OCI-LY1 (cell line): ENCODE measurements around the gene TMPRSS13.

Experiments
- H2AFZ ChIP-seq: fragments of 200-600 bp; sonication (generic), shearing (Covaris generic); 2 replicates; pipeline ENCODE4 v1.6.0; 2014; ENCODE audit warnings: antibody characterized with exemption, mild to moderate bottlenecking, low read length
- H3F3A ChIP-seq: fragments of 200-600 bp; sonication (generic), shearing (Covaris generic); 2 replicates; pipeline ENCODE4 v1.6.0; 2014; ENCODE audit warnings: mild to moderate bottlenecking, antibody characterized with exemption, low read length, moderate library complexity; ENCODE audit not compliant: insufficient read depth
- H3K27ac ChIP-seq: fragments of 200-600 bp; sonication (generic); 2 replicates; pipeline ENCODE4 v1.5.1; 2014; ENCODE audit warnings: low read length, mixed run types, mild to moderate bottlenecking, low read depth; ENCODE audit not compliant: poor library complexity, severe bottlenecking
- H3K27me3 ChIP-seq: fragments of 200-600 bp; sonication (generic); 2 replicates; pipeline ENCODE4 v1.6.0; 2014; ENCODE audit warnings: antibody characterized with exemption, mild to moderate bottlenecking, low read length, moderate library complexity; ENCODE audit not compliant: insufficient read depth
- H3K36me3 ChIP-seq: fragments of 200-600 bp; sonication (generic); 2 replicates; pipeline ENCODE4 v1.6.1; 2014; ENCODE audit warnings: mild to moderate bottlenecking, antibody characterized with exemption, low read length, moderate library complexity, mixed read lengths; ENCODE audit not compliant: insufficient read depth
- H3K4me1 ChIP-seq: fragments of 200-600 bp; sonication (generic); 2 replicates; pipeline ENCODE4 v1.5.1; 2014; ENCODE audit warnings: mild to moderate bottlenecking, low read length, moderate library complexity; ENCODE audit not compliant: insufficient read depth, severe bottlenecking
- H3K4me2 ChIP-seq: fragments of 200-600 bp; sonication (generic), shearing (Covaris generic); 2 replicates; pipeline ENCODE4 v1.6.1; 2014; ENCODE audit warnings: low read length
- H3K4me3 ChIP-seq: fragments of 200-600 bp; sonication (generic); 2 replicates; pipeline ENCODE4 v1.5.1; 2014; ENCODE audit warnings: low read length, low read depth, mild to moderate bottlenecking, mixed read lengths; ENCODE audit not compliant: poor library complexity, severe bottlenecking
- H3K79me2 ChIP-seq: fragments of 200-600 bp; shearing (Covaris generic); 2 replicates; pipeline ENCODE4 v1.6.1; 2016; ENCODE audit warnings: mixed run types, low read length, mixed read lengths; ENCODE audit not compliant: insufficient read depth
- H3K9ac ChIP-seq: fragments of 200-600 bp; sonication (generic), shearing (Covaris generic); 2 replicates; pipeline ENCODE4 v1.6.1; 2014; ENCODE audit warnings: mild to moderate bottlenecking, low read length, mixed read lengths
- H3K9me2 ChIP-seq: fragments of 200-600 bp; sonication (generic), shearing (Covaris generic); 2 replicates; pipeline ENCODE4 v1.6.1; 2014; ENCODE audit warnings: low read depth, mild to moderate bottlenecking, low read length, mixed read lengths
- H3K9me3 ChIP-seq: fragments of 200-600 bp; shearing (Covaris generic); 2 replicates; pipeline ENCODE4 v1.6.1; 2014; ENCODE audit warnings: low read length, mixed read lengths
- H4K20me1 ChIP-seq: fragments of 200-600 bp; sonication (generic), shearing (Covaris generic); 2 replicates; pipeline ENCODE4 v1.6.0; 2016; ENCODE audit warnings: mild to moderate bottlenecking, low read length; ENCODE audit not compliant: insufficient read depth
- EZH2 ChIP-seq: fragments of 200-600 bp; sonication (generic), shearing (Covaris generic); IDR thresholded peaks from 2 replicates; pipeline ENCODE4 v1.8.0; 2017; ENCODE audit warnings: borderline replicate concordance, mixed run types, mild to moderate bottlenecking, antibody characterized with exemption, low read length, moderate library complexity, mixed read lengths
- TF ChIP-seq, protein P1 (sequence below): fragments of 200-600 bp; sonication (generic), shearing (Covaris generic); IDR thresholded peaks from 2 replicates; pipeline ENCODE4 v1.5.1; 2017; ENCODE audit warnings: mild to moderate bottlenecking, antibody characterized with exemption, low read length, moderate library complexity, mixed read lengths

TMPRSS13 gene

DNA sequence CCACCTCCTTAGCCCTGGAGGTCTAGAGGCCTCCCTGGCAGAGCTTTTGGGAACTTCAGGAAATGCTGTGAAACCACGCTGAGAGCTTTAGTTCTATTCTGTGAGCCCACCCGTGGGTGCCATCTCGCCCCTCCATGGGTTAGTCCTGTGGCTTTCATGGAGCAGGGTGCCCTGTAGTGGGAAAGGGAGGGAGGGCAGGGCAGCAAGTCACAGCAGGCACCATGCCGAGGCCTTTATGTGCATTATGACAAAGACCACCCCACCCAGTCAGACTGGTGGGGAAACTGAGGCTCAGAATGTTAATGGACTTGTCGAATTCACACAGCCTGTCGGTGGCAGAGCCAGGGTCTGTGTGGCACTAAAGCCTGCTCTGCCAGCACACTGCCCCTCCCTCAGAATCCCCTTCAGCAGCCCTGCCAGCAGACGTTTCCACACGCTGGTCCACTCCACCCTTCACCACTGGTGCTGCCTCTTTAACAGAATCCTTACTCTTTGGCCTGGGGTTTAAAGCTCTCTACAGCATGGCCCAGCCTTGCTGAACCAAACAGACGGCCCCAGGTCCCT is 13.4 kb downstream of the TMPRSS13 start:
- Histone ChIP-seq H3K4me1 (no peaks in the 10 kb centered on the region), H4K20me1 (no peaks in the 10 kb centered on the region), H3K9me2 (no peaks in the 10 kb centered on the region), H3K27me3 (no peaks in the 10 kb centered on the region), H3F3A (no peaks in the 10 kb centered on the region), H3K36me3 (no peaks in the 10 kb centered on the region), H2AFZ (no peak overlapping the region), H3K4me3 (no peak overlapping the region), H3K9me3 (no peaks in the 10 kb centered on the region), H3K4me2 (no peak overlapping the region), H3K79me2 (no peaks in the 10 kb centered on the region), H3K9ac (no peak overlapping the region), H3K27ac (no peak overlapping the region)
- TF ChIP-seq EZH2: no peak
- TF ChIP-seq, protein P1, sequence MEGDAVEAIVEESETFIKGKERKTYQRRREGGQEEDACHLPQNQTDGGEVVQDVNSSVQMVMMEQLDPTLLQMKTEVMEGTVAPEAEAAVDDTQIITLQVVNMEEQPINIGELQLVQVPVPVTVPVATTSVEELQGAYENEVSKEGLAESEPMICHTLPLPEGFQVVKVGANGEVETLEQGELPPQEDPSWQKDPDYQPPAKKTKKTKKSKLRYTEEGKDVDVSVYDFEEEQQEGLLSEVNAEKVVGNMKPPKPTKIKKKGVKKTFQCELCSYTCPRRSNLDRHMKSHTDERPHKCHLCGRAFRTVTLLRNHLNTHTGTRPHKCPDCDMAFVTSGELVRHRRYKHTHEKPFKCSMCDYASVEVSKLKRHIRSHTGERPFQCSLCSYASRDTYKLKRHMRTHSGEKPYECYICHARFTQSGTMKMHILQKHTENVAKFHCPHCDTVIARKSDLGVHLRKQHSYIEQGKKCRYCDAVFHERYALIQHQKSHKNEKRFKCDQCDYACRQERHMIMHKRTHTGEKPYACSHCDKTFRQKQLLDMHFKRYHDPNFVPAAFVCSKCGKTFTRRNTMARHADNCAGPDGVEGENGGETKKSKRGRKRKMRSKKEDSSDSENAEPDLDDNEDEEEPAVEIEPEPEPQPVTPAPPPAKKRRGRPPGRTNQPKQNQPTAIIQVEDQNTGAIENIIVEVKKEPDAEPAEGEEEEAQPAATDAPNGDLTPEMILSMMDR: no peak

DNA sequence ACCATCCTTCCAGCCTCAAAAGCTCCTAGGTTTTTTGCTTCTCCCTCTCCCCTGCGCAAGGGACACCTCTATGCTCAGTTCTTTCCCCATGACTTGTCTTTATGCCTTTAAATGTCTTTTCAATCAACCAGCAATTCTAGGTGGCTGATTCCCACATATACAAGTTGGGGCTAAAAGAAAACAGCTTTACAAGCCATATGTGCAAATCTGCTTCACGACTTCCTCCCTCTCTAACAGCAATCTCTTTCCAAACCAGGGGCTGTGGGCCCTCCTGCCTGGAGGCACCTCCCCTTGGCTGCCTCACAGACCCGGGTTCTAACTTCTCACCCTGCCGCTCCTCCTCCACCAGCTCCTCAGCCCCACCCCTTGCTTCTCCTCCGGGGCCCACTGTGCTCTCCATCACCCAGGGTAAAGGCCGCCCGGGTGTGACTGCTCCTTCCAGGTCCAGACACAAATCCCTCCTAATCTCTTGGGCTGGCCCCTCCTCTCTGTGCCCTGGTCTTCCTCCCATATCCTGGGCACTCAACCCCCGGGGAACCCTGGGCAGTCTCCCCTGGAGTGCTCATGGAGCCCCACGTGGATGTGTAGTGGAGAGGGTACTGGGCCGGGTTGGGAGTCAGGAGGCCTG is 14.1 kb downstream of the TMPRSS13 start:
- H3K27me3 ChIP-seq: no peaks in the 10 kb centered on the region
- H3K27ac ChIP-seq: no peak overlapping the region
- no peak overlapping the region for H3K4me2 ChIP-seq

DNA sequence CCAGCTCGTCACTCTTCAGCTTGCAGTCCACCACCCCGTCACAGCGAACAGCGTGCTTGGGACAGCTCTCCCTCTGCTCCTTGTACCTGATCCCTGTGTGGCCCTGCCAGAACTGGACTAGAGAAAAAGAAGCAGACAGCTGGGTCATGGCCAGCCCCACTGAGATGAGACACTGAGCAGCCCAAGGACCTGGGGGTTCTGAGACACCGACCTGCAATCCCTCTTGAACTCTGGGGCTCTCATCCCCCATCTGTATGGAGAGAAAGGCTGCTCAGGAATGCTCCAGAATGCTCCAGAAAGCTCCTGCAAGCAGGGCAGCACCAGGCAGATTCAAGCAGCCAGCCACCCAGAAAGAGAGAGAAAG is 14.8 kb downstream of the TMPRSS13 start:
- H3K9ac ChIP-seq: no peak overlapping the region
- no peaks in the 10 kb centered on the region for H3K79me2 ChIP-seq
- H3K4me3 ChIP-seq: no peak overlapping the region
- H3K4me2 ChIP-seq: no peak overlapping the region
- H2AFZ ChIP-seq: no peak overlapping the region
- no peaks in the 10 kb centered on the region for H4K20me1 ChIP-seq
- no peaks in the 10 kb centered on the region for H3F3A ChIP-seq
- TF ChIP-seq, protein P1: no peak
- TF ChIP-seq EZH2: no peak
- H3K4me1 ChIP-seq: no peaks in the 10 kb centered on the region
- H3K9me3 ChIP-seq: no peaks in the 10 kb centered on the region
- H3K9me2 ChIP-seq: no peaks in the 10 kb centered on the region
- H3K27me3 ChIP-seq: no peaks in the 10 kb centered on the region
- H3K27ac ChIP-seq: no peak overlapping the region
- no peaks in the 10 kb centered on the region for H3K36me3 ChIP-seq

More for the DNA sequence above, 14.1 kb downstream of the TMPRSS13 start:
- TF ChIP-seq, protein P1: no peak
- TF ChIP-seq EZH2: no peak
- H4K20me1 ChIP-seq: no peaks in the 10 kb centered on the region
- H3K9ac ChIP-seq: no peak overlapping the region
- no peaks in the 10 kb centered on the region for H3K36me3 ChIP-seq
- no peak overlapping the region for H3K4me3 ChIP-seq
- no peaks in the 10 kb centered on the region for H3K9me2 ChIP-seq
- H3K79me2 ChIP-seq: no peaks in the 10 kb centered on the region
- no peaks in the 10 kb centered on the region for H3F3A ChIP-seq
- H3K4me1 ChIP-seq: no peaks in the 10 kb centered on the region
- no peak overlapping the region for H2AFZ ChIP-seq
- H3K9me3 ChIP-seq: no peaks in the 10 kb centered on the region
